Bronchial epithelial cell (primary cell): Measurements from ENCODE around the gene IGFALS. TPM values are rescaled to one million over a fixed set of nuclear protein-coding genes. Genes with fewer than 3 reads are reported as not detected.

Experiments
- DNase-seq: peaks from one replicate; pipeline ENCODE4 v3.0.0-alpha.2; 2010; ENCODE audit warnings: low read depth
- FAIRE-seq: peaks from 2 replicates; lab custom pipeline; 2011; peaks lifted over from hg19 to GRCh38; lab: Jason Lieb, UNC
- H3K27me3 ChIP-seq: 2 replicates; pipeline ENCODE4 v1.5.1; 2011; ENCODE audit warnings: low read length; ENCODE audit not compliant: control insufficient read depth, insufficient read depth
- H3K36me3 ChIP-seq: 2 replicates; pipeline ENCODE4 v1.5.1; 2011; ENCODE audit warnings: low read length; ENCODE audit not compliant: control insufficient read depth, insufficient read depth
- H3K4me3 ChIP-seq: 2 replicates; pipeline ENCODE4 v1.5.1; 2011; ENCODE audit warnings: mild to moderate bottlenecking, low read depth, low read length, control low read depth
- total RNA-seq: library from RNA; depleted of rRNA; stranded (reverse); fragments of >200 nt; gene quantifications from 2 replicates; pipeline ENCODE4 v1.2.1, GENCODE V29; 2014
- TF ChIP-seq, protein P1 (sequence below): IDR thresholded peaks from 2 replicates; pipeline ENCODE4 v1.5.1; 2011; ENCODE audit warnings: mild to moderate bottlenecking, moderate library complexity, low read length, control low read depth, inconsistent platforms; ENCODE audit not compliant: insufficient read depth, severe bottlenecking

The IGFALS gene
- total RNA-seq, 1 donor from 2014 or later, result not detected

DNA sequence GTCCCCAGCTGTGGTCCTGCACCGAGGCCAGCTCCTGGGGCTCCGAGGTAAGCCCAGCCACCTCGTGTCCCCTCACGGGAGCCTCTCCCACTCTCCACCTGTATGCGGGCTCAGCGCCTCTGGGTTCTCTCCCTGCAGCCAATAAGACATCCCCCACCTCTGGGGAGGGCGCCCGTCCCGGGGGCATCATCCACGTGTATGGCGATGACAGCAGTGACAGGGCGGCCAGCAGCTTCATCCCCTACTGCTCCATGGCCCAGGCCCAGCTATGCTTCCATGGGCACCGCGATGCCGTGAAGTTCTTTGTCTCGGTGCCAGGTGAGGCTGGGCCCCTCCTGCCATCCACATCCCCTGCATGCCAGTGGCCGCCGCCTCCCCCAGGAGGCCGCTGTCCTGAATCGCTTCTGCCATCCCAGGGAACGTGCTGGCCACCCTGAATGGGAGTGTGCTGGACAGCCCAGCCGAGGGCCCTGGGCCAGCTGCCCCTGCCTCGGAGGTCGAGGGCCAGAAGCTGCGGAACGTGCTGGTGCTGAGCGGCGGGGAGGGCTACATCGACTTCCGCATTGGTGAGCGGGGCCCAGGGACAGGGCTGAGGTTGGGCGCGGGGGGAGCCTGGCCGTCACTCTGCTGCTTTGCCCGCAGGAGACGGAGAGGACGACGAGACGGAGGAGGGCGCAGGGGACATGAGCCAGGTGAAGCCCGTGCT is 25.3 kb downstream of the IGFALS start:
- DNase-seq, result no peak
- Histone ChIP-seq H3K4me3 (no peak overlapping the region), H3K27me3 (no peaks in the 10 kb centered on the region), H3K36me3 (peaks cover 39% of the 10 kb centered on the region)
- FAIRE-seq, result no peak
- TF ChIP-seq, protein P1, sequence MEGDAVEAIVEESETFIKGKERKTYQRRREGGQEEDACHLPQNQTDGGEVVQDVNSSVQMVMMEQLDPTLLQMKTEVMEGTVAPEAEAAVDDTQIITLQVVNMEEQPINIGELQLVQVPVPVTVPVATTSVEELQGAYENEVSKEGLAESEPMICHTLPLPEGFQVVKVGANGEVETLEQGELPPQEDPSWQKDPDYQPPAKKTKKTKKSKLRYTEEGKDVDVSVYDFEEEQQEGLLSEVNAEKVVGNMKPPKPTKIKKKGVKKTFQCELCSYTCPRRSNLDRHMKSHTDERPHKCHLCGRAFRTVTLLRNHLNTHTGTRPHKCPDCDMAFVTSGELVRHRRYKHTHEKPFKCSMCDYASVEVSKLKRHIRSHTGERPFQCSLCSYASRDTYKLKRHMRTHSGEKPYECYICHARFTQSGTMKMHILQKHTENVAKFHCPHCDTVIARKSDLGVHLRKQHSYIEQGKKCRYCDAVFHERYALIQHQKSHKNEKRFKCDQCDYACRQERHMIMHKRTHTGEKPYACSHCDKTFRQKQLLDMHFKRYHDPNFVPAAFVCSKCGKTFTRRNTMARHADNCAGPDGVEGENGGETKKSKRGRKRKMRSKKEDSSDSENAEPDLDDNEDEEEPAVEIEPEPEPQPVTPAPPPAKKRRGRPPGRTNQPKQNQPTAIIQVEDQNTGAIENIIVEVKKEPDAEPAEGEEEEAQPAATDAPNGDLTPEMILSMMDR, result no peak

DNA sequence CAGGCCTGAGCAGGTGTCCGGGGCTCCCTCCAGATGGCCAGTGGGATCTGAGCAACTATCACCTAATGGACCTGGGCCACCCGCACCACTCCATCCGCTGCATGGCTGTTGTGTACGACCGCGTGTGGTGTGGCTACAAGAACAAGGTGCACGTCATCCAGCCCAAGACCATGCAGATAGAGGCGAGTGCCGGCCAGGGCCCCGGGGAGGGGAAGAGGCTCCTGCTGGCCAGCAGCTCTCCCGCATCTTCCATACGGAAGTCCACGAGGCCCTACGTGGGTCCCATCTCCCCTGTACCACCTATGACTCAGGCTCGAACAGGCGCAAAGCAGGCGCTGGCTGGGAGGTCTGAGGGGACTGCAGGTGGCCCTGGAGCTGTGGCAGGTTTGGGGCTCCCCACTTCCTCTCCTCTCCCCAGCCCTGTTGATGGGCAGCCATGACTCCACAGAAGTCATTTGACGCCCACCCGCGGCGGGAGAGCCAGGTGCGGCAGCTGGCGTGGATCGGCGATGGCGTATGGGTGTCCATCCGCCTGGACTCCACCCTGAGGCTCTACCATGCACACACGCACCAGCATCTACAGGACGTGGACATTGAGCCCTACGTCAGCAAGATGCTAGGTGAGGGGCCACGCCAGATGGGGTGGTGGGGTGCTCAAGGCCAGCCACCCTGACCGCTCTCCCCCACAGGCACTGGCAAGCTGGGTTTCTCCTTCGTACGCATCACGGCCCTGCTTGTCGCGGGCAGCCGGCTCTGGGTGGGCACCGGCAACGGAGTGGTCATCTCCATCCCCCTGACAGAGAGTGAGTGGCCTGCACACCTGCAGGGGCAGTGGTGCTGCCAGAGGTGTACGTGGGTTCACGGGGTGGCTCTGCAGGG is 26.1 kb downstream of the IGFALS start:
- Histone ChIP-seq H3K36me3 (peaks cover 44% of the 10 kb centered on the region), H3K27me3 (no peaks in the 10 kb centered on the region), H3K4me3 (no peak overlapping the region)
- FAIRE-seq (no peak), DNase-seq (no peak)
- TF ChIP-seq, protein P1, result no peak

DNA sequence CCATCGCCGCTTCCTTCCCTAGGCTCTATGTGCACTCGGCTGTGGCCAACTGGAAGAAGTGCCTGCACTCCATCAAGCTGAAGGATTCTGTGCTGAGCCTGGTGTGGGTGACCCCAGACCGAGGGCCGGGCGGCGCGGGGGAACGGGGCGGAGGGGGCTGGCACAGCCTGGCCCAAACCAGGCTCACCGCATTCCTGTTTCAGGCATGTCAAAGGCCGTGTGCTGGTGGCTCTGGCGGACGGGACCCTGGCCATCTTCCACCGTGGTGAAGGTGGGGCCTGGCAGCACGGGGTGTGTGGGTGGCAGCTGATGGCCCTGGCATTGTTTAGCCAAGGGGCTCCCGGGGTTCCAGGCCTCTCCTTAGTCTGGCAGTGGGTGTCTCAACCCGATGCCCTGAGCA is 26.8 kb downstream of the IGFALS start:
- DNase-seq (no peak), FAIRE-seq (no peak)
- Histone ChIP-seq H3K4me3 (no peak overlapping the region), H3K27me3 (no peaks in the 10 kb centered on the region), H3K36me3 (peaks cover 44% of the 10 kb centered on the region)
- TF ChIP-seq, protein P1, result no peak

DNA sequence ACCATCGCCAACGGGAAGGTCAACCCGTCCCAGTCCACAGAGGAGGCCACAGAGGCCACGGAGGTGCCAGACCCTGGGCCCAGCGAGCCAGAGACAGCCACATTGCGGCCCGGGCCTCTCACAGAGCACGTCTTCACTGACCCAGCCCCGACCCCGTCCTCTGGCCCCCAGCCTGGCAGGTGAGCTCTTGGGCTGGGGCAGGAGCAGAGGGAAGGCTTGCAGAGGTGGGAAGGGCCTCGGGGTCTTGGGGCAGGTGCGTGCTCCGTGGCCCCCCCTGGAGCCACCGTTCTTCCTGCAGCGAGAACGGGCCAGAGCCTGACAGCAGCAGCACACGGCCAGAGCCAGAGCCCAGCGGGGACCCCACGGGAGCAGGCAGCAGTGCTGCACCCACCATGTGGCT is 27.3 kb downstream of the IGFALS start:
- Histone ChIP-seq H3K27me3 (no peaks in the 10 kb centered on the region), H3K36me3 (peaks cover 44% of the 10 kb centered on the region), H3K4me3 (no peak overlapping the region)
- TF ChIP-seq, protein P1, result no peak
- DNase-seq (no peak), FAIRE-seq (no peak)

DNA sequence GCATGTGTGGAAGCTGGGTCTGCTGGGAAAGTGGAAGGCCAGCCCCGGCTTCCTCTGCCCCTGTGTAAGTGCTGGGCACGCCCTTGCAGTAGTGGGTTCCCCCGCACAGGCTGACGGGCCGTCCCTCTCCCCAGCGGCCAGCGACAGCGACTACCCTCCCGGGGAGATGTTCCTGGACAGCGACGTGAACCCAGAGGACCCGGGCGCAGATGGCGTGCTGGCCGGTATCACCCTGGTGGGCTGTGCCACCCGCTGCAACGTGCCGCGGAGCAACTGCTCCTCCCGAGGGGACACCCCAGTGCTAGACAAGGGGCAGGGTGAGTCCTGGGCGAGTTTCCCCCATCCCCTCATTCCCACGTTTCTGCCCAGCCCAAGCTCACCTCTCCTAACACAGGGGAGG is 27.7 kb downstream of the IGFALS start:
- H3K36me3 ChIP-seq, result peaks cover 44% of the 10 kb centered on the region
- TF ChIP-seq, protein P1, result no peak
- H3K27me3 ChIP-seq, result no peaks in the 10 kb centered on the region
- DNase-seq (no peak), FAIRE-seq (no peak)
- H3K4me3 ChIP-seq, result no peak overlapping the region
